ENCODE results near the gene CD44. TPM values are rescaled to one million over a fixed set of nuclear protein-coding genes. Genes with fewer than 3 reads are reported as not detected.

Gene CD44
- total RNA-seq, 1 experiment from 2014 or later: 6.1 TPM

- Histone ChIP-seq H4K91ac (ENCODE audit: insufficient read length, low read depth, low read length) (no peak overlapping the region), H2BK15ac (ENCODE audit: low read depth, low read length) (no peak overlapping the region), H4K5ac (ENCODE audit: insufficient read length, low read depth, low read length) (no peak overlapping the region), H3K56ac (ENCODE audit: insufficient read length, low read depth, low read length) (no peak overlapping the region), H3K27ac (ENCODE audit: insufficient read length, low read depth, low read length) (no peak overlapping the region), H3K9me3 (ENCODE audit: control insufficient read depth, low read depth, low read length) (no peaks in the 10 kb centered on the region), H3K23me2 (ENCODE audit: insufficient read length, low read depth, low read length, poor library complexity, severe bottlenecking) (no peaks in the 10 kb centered on the region), H3T11ph (ENCODE audit: low read length) (no peak overlapping the region), H4K8ac (replicated peaks; ENCODE audit: insufficient read length, low read depth, low read length) (no peak overlapping the region), H3K18ac (ENCODE audit: insufficient read length, low read depth, low read length) (no peak overlapping the region), H3K4me1 (ENCODE audit: insufficient read depth, low read length) (no peaks in the 10 kb centered on the region), H2AK5ac (ENCODE audit: insufficient read length, low read length) (no peak overlapping the region), H3K14ac (ENCODE audit: insufficient read depth, low read length) (no peak overlapping the region), H3K23ac (ENCODE audit: insufficient read length, low read depth, low read length) (no peak overlapping the region), H2BK20ac (ENCODE audit: low read depth, low read length, poor library complexity, severe bottlenecking) (no peak overlapping the region), H3K79me1 (ENCODE audit: insufficient read depth, low read depth, low read length, poor library complexity, severe bottlenecking) (no peaks in the 10 kb centered on the region), H3K27me3 (ENCODE audit: insufficient read depth, low read length) (no peaks in the 10 kb centered on the region), H2BK12ac (ENCODE audit: insufficient read length, low read depth, low read length) (no peak overlapping the region), H2BK5ac (ENCODE audit: insufficient read length, low read length) (no peak overlapping the region), H3K4me2 (ENCODE audit: insufficient read depth, insufficient read length, low read length) (no peak overlapping the region), H2BK120ac (ENCODE audit: low read depth, low read length, poor library complexity, severe bottlenecking) (no peak overlapping the region), H3K9ac (ENCODE audit: extremely low read depth, insufficient read length, low read length) (no peak overlapping the region), H2AFZ (ENCODE audit: low read length) (no peak overlapping the region), H3K79me2 (ENCODE audit: insufficient read depth, low read length) (no peaks in the 10 kb centered on the region), H3K4ac (ENCODE audit: low read depth, low read length) (no peak overlapping the region), H4K20me1 (ENCODE audit: control insufficient read depth, insufficient read depth, insufficient read length) (no peaks in the 10 kb centered on the region)
- no peak overlapping the region for H3K27ac Mint-ChIP-seq
- no peaks in the 10 kb centered on the region for H3K36me3 Mint-ChIP-seq (ENCODE audit: insufficient read depth in 1 of 3, low read depth in 3 of 3)
- DNase-seq: no peak
- no peaks in the 10 kb centered on the region for H3K27me3 Mint-ChIP-seq (ENCODE audit: low read depth)
- WGBS (ENCODE audit: extremely low coverage, insufficient read length, low lambda C conversion rate): no CpG with 5 or more reads among the region's 2 CpGs
- no peak overlapping the region for H3K4me3 Mint-ChIP-seq
- H3K4me1 Mint-ChIP-seq: no peaks in the 10 kb centered on the region
- TF ChIP-seq, protein P1, sequence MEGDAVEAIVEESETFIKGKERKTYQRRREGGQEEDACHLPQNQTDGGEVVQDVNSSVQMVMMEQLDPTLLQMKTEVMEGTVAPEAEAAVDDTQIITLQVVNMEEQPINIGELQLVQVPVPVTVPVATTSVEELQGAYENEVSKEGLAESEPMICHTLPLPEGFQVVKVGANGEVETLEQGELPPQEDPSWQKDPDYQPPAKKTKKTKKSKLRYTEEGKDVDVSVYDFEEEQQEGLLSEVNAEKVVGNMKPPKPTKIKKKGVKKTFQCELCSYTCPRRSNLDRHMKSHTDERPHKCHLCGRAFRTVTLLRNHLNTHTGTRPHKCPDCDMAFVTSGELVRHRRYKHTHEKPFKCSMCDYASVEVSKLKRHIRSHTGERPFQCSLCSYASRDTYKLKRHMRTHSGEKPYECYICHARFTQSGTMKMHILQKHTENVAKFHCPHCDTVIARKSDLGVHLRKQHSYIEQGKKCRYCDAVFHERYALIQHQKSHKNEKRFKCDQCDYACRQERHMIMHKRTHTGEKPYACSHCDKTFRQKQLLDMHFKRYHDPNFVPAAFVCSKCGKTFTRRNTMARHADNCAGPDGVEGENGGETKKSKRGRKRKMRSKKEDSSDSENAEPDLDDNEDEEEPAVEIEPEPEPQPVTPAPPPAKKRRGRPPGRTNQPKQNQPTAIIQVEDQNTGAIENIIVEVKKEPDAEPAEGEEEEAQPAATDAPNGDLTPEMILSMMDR (conservative IDR thresholded peaks at IDR 0.05): no peak
- H3K9me3 Mint-ChIP-seq: no peaks in the 10 kb centered on the region
These were observed 120.6 kb downstream of the CD44 start for GRCh38 chr11:35259529-35259928.
